ENCODE results near the gene ALDH1A3.

Gene ALDH1A3

DNA sequence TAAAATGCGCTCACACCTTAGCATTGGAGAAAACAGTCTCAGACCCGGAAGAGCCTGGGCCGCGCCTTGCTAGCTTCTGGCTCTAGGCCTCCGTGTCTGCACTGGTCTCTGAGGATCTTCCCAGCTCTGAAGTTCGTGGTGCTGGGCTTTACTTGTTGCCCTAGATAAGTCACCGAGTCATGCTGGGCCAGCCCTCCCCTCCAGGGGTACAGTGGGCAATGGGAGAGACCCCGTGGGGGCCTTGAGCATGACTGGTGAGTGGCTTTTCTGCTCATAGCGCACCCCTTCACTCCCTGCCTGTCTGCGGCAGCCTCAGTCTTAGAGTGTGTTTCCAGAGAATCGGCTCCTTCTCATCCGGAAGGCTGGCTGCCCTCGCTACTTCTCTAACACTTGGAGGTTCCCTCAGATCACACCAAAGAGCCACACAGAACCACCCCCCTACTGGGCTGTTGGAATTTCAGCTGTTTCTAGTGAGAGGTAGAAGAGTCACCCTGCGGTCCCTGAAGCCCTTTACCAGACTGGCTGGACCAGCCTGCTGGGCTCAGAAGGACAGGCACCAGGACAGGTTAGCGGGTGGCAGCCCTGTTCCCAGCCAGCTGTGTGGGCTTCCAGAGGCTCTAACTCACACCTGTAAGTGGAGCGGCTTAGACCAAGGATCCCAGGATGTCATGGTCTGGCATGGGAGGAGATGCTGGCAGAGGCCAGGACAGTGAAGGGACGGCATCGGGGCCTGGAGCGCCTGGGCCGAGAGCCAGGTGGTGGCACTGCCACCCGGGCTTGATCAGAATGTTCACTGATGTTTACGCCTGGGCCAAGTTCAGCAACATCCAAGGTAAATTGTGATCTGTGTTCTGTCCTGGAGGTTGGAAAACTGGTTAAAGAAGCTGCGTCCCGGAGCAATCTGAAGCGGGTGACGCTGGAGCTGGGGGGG, 17.9 kb downstream of the ALDH1A3 start:
- in situ Hi-C loops (cut with MboI; ENCODE audit: low sequenced_read_pairs, unreplicated experiment) = no loop called here
- DNase-seq (ENCODE audit: low spot score) = no peak
- TF ChIP-seq, protein P1, sequence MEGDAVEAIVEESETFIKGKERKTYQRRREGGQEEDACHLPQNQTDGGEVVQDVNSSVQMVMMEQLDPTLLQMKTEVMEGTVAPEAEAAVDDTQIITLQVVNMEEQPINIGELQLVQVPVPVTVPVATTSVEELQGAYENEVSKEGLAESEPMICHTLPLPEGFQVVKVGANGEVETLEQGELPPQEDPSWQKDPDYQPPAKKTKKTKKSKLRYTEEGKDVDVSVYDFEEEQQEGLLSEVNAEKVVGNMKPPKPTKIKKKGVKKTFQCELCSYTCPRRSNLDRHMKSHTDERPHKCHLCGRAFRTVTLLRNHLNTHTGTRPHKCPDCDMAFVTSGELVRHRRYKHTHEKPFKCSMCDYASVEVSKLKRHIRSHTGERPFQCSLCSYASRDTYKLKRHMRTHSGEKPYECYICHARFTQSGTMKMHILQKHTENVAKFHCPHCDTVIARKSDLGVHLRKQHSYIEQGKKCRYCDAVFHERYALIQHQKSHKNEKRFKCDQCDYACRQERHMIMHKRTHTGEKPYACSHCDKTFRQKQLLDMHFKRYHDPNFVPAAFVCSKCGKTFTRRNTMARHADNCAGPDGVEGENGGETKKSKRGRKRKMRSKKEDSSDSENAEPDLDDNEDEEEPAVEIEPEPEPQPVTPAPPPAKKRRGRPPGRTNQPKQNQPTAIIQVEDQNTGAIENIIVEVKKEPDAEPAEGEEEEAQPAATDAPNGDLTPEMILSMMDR (IDR thresholded peaks at IDR 0.05; ENCODE audit: borderline replicate concordance, control extremely low read depth, extremely low read depth, insufficient read depth, missing control alignments) = no peak

- in situ Hi-C loops (cut with MboI; ENCODE audit: low sequenced_read_pairs, unreplicated experiment) = no loop called here
- TF ChIP-seq, protein P1 (IDR thresholded peaks at IDR 0.05; ENCODE audit: borderline replicate concordance, control extremely low read depth, extremely low read depth, insufficient read depth, missing control alignments) = no peak
- DNase-seq (ENCODE audit: low spot score) = no peak
Observed at GRCh38 chr15:100898152-100898490, 18.5 kb downstream of the ALDH1A3 start.

GRCh38 chr15:100898661-100899462, 19.2 kb downstream of the ALDH1A3 start:
- no peak for DNase-seq (ENCODE audit: low spot score)
- TF ChIP-seq, protein P1 (IDR thresholded peaks at IDR 0.05; ENCODE audit: borderline replicate concordance, control extremely low read depth, extremely low read depth, insufficient read depth, missing control alignments) = no peak
- in situ Hi-C loops (cut with MboI; ENCODE audit: low sequenced_read_pairs, unreplicated experiment) = no loop called here

DNA sequence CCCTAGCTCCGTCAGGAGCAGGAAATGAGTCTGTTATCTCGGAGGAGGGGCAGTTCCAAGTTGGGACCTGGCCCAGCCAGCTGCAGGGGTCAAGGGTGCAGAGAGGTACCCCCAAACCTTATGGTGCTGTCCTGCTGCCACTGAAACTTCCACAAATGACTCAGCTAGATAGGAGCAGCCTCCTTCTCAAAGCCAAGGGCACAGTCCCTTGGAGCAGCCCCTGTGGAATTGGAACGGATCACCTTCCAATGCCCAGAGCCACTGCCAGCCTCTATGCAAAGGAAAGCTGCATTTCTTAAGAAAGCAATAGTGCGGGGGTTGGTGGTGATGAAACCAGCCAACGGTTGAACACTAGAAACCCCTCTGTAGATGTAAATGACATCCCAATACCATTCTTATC, 20.0 kb downstream of the ALDH1A3 start:
- DNase-seq (ENCODE audit: low spot score) = no peak
- in situ Hi-C loops (cut with MboI; ENCODE audit: low sequenced_read_pairs, unreplicated experiment) = no loop called here
- TF ChIP-seq, protein P1 (IDR thresholded peaks at IDR 0.05; ENCODE audit: borderline replicate concordance, control extremely low read depth, extremely low read depth, insufficient read depth, missing control alignments) = no peak

GRCh38 chr15:100900136-100900794, 20.6 kb downstream of the ALDH1A3 start:
- in situ Hi-C loops (cut with MboI; ENCODE audit: low sequenced_read_pairs, unreplicated experiment) = loop anchor here (10.0 kb wide), 1 partner anchor 355 kb away; the partner anchor contains the start of gene CHSY1
- TF ChIP-seq, protein P1 (IDR thresholded peaks at IDR 0.05; ENCODE audit: borderline replicate concordance, control extremely low read depth, extremely low read depth, insufficient read depth, missing control alignments) = no peak
- DNase-seq (ENCODE audit: low spot score) = no peak

DNA sequence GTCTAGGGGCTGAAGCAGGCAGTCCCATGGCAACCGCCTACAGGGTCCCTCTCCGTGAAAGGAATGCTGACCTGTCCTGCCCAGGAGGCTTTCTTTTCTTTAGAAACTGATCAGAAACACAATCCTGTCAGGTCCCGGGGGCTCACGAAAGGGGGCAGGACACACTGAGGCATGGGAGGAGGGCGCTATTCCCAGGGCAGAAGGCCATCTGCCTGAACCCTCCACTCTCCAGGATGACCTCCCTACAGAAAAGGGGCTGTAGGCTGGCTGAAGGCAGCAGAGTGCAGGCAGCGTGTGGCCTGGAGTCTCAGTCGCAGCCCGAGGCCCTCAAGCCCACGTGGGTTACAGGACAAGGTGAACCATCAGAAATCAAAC, 21.2 kb downstream of the ALDH1A3 start:
- TF ChIP-seq, protein P1 (IDR thresholded peaks at IDR 0.05; ENCODE audit: borderline replicate concordance, control extremely low read depth, extremely low read depth, insufficient read depth, missing control alignments) = no peak
- in situ Hi-C loops (cut with MboI; ENCODE audit: low sequenced_read_pairs, unreplicated experiment) = loop anchor here (10.0 kb wide), 1 partner anchor 354 kb away; the partner anchor contains the start of gene CHSY1
- DNase-seq (ENCODE audit: low spot score) = no peak
